ENCODE results near the gene CUEDC2.

The CUEDC2 gene

DNA sequence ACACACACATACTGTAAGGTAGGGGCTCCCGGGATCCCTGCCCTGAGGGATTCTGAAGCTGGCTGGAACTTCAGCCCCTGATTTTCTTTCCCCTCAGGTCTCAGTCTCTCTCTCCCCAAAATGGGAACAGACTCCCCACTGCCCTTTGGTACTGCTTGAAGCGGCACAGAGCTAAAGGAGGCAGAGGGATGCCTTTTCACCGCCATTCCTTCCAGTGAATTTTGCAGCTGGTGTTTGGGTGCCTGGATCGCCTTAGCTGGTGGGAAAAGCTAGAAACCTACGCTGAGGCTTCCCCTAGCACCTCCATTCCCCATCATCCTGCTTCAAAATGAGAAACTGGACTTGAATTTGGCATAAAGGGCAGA lies 2.7 kb upstream of the CUEDC2 start:
- Histone ChIP-seq H3K4me1 (ENCODE audit: control insufficient read depth in 1 of 2, insufficient read depth in 2 of 2, low read length in 2 of 2) (peaks cover 11 to 13% of the 10 kb centered on the region in 2 donors), H3K9me3 (ENCODE audit: control insufficient read depth in 1 of 2, low read length in 2 of 2) (no peaks in the 10 kb centered on the region), H3K27me3 (ENCODE audit: low read depth, low read length) (no peaks in the 10 kb centered on the region), H3K4me3 (ENCODE audit: low read depth in 1 of 2, low read length in 2 of 2) (no peak overlapping the region), H3K36me3 (ENCODE audit: control insufficient read depth in 1 of 2, insufficient read depth in 2 of 2, low read length in 2 of 2) (no peaks in the 10 kb centered on the region), H3K27ac (ENCODE audit: low read length) (peak overlapping the region; percentile 75)

DNA sequence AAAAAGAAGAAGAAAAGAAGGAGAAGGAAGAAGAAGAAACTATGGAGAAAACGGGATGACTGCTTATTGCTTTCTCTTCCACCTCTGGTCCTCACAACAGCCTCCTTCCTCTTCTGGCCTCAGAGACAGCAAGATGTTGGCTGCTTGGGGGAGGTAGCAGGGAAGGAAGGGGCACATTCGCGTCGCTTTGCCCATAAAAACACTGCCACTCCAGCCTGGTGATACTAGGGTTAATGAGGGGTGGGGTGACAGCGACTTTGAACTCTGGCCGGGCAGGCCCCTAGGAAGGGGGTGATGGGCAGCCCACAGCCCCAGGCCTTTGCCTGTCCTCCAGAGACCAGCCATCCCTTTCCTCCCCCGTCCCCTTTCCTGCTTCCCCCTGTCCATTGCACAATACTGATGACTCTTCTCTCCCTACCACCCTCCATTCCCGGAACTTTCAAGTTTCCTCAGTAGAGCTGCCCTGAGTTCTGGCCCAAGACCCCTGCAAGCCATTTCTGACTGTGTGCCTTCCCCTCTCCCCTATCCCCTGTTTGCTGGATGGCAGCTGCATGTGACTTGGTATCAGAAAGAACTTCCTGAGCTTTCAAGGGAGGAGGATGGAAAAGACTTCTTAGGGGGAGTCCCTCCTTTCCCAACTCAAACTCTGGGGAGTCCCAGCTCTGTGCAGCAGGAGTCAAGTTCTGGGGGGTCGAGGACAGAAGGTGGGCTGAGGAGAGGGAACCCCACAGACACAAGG lies 2.2 kb upstream of the CUEDC2 start:
- Histone ChIP-seq H3K27me3 (ENCODE audit: low read depth, low read length) (no peaks in the 10 kb centered on the region), H3K9me3 (ENCODE audit: control insufficient read depth in 1 of 2, low read length in 2 of 2) (no peaks in the 10 kb centered on the region), H3K4me1 (ENCODE audit: control insufficient read depth in 1 of 2, insufficient read depth in 2 of 2, low read length in 2 of 2) (peaks cover 11 to 13% of the 10 kb centered on the region in 2 donors), H3K27ac (ENCODE audit: low read length) (peak overlapping the region; percentile 75), H3K36me3 (ENCODE audit: control insufficient read depth in 1 of 2, insufficient read depth in 2 of 2, low read length in 2 of 2) (no peaks in the 10 kb centered on the region), H3K4me3 (ENCODE audit: low read depth in 1 of 2, low read length in 2 of 2) (no peak overlapping the region)

DNA sequence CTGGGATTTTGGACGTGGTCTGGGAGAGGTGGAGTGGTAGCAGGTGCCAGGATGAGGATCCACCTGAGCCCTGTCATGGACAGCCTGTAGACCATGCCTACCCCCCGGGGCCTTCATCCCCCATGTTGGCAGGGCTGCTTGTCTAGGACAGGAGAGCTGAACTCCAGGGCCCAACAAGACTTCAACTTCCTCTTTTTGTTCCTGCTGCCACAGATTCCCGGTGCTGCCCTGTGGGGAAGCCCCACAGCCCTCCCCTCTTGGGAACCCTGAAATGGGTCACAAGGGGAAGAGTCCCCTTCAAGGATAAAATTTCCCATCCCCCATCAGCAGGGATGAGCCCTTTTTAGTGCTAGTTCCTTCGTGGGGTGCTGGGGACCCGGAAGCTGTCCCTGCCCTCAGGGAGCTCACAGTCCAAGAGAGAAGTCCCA lies 1.3 kb upstream of the CUEDC2 start:
- H3K27ac ChIP-seq (ENCODE audit: low read length), result no peak overlapping the region

DNA sequence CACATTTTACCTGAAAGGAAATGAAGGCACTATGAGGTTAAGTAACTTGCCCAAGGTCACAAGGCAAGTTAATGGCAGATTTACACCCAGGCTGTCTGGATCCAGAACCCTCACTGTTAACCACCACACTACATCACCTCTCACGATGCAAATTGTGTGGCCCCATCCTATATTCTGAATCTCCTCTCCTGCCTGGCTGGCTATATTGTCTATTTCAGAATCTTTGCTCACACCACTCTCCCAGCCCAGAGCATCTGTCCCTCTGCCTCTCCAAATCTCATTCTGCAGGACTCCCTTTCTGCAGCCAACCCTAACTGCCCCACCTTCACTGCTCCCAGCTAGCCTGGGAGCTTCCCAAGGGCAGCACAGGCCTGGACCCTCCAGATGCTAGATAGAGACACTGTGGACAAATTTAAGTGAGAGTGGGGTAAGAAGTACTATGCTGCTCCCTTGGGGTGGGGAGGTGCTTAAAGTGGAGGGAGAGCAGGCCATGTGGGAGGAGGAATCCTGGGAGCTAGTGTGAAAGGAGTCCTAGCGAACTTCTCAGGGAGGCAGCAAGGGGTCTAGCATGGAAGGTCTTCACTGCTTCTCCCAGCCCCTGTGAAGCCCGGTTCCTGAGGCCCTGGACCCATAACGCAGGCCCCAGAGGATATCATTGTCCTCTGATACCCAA lies 786 bp downstream of the CUEDC2 start:
- peak overlapping the region; percentile 79 for H3K27ac ChIP-seq (ENCODE audit: low read length)
- peaks cover 9 to 13% of the 10 kb centered on the region in 2 donors for H3K4me1 ChIP-seq (ENCODE audit: control insufficient read depth in 1 of 2, insufficient read depth in 2 of 2, low read length in 2 of 2)
- H3K36me3 ChIP-seq (ENCODE audit: control insufficient read depth in 1 of 2, insufficient read depth in 2 of 2, low read length in 2 of 2), result no peaks in the 10 kb centered on the region

More for the DNA sequence above, 1.3 kb upstream of the CUEDC2 start:
- Histone ChIP-seq H3K27me3 (ENCODE audit: low read depth, low read length) (no peaks in the 10 kb centered on the region), H3K4me1 (ENCODE audit: control insufficient read depth in 1 of 2, insufficient read depth in 2 of 2, low read length in 2 of 2) (peaks cover 11 to 13% of the 10 kb centered on the region in 2 donors), H3K4me3 (ENCODE audit: low read depth in 1 of 2, low read length in 2 of 2) (no peak overlapping the region), H3K9me3 (ENCODE audit: control insufficient read depth in 1 of 2, low read length in 2 of 2) (no peaks in the 10 kb centered on the region), H3K36me3 (ENCODE audit: control insufficient read depth in 1 of 2, insufficient read depth in 2 of 2, low read length in 2 of 2) (no peaks in the 10 kb centered on the region)

DNA sequence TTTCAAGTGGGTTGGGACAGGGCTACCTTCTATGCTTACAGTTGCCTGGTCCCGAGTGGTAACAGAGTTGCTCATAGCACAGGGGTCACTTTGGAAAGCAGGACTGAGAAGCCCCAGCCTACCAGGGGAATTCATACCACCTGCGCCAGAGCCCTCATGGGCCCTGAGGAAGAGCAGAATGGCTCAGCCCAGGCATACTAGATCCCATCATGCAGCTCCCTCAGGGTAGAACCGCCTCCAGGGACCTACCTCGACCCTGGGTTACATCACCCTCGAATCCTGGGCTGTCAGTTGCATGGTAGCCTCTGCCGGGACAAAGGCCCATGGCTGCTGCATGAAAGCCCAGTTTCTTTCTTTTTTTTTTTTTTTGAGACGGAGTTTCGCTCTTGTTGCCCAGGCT lies 2.9 kb downstream of the CUEDC2 start:
- H3K4me3 ChIP-seq (ENCODE audit: low read depth in 1 of 2, low read length in 2 of 2), result no peak overlapping the region
- H3K27me3 ChIP-seq (ENCODE audit: low read depth, low read length), result no peaks in the 10 kb centered on the region
- H3K27ac ChIP-seq (ENCODE audit: low read length), result no peak overlapping the region
- no peaks in the 10 kb centered on the region for H3K9me3 ChIP-seq (ENCODE audit: control insufficient read depth in 1 of 2, low read length in 2 of 2)
- H3K4me1 ChIP-seq (ENCODE audit: control insufficient read depth in 1 of 2, insufficient read depth in 2 of 2, low read length in 2 of 2), result peaks cover 6 to 13% of the 10 kb centered on the region in 2 donors
- peaks cover 0 to 5% of the 10 kb centered on the region in 2 donors for H3K36me3 ChIP-seq (ENCODE audit: control insufficient read depth in 1 of 2, insufficient read depth in 2 of 2, low read length in 2 of 2)

More for the DNA sequence above, 786 bp downstream of the CUEDC2 start:
- Histone ChIP-seq H3K4me3 (ENCODE audit: low read depth in 1 of 2, low read length in 2 of 2) (peak overlapping the region; percentile 87 to 93), H3K9me3 (ENCODE audit: control insufficient read depth in 1 of 2, low read length in 2 of 2) (no peaks in the 10 kb centered on the region), H3K27me3 (ENCODE audit: low read depth, low read length) (no peaks in the 10 kb centered on the region)

DNA sequence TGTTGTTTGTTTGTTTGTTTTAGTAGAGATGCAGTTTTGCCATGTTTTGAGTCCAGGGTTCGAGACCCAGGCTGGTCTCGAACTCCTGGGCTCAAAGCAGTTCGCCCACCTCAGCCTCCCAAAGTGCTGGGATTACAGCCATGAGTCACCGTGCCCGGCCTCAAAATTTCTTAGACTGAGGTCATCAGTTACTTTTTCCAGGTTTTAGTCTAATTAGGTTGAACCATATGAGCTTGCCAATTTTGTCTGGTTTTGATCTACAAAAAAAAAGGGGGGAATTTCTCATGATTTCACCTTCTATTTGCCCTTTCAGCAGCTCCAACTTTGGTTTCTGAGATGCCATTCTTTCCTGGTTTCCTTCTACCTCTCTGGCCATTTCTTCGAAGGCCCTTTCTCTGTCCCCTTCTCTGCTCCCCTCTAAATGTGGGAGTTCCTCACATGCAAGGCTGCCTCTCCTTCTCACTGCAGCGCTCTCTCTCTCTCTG lies 5.5 kb downstream of the CUEDC2 start:
- Histone ChIP-seq H3K4me1 (ENCODE audit: control insufficient read depth in 1 of 2, insufficient read depth in 2 of 2, low read length in 2 of 2) (peaks cover 10 to 26% of the 10 kb centered on the region in 2 donors), H3K27ac (ENCODE audit: low read length) (no peak overlapping the region), H3K9me3 (ENCODE audit: control insufficient read depth in 1 of 2, low read length in 2 of 2) (no peaks in the 10 kb centered on the region), H3K4me3 (ENCODE audit: low read depth in 1 of 2, low read length in 2 of 2) (no peak overlapping the region), H3K36me3 (ENCODE audit: control insufficient read depth in 1 of 2, insufficient read depth in 2 of 2, low read length in 2 of 2) (peaks cover 10 to 15% of the 10 kb centered on the region in 2 donors), H3K27me3 (ENCODE audit: low read depth, low read length) (no peaks in the 10 kb centered on the region)

DNA sequence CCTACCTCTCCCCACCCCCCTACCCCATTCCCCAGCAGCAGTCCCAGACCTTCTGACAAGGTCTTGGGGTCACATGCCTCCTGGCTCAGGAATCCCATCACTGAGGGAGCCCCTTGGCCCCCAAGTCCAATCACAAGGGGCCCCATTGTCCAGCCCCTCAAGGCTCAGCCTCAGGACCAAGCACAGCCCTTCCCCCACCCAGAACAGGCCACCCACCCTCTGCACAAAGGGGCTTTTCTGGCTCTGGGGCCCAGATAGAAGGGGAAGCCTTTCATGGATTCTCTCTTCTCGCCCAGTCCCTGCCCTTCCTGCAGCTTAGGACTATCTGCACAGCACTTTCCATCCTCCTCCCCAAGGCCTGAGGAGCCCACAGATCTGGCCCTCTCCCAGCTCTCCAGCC lies 6.9 kb downstream of the CUEDC2 start:
- H3K4me3 ChIP-seq (ENCODE audit: low read depth in 1 of 2, low read length in 2 of 2), result no peak overlapping the region
- H3K36me3 ChIP-seq (ENCODE audit: control insufficient read depth in 1 of 2, insufficient read depth in 2 of 2, low read length in 2 of 2), result peaks cover 10 to 15% of the 10 kb centered on the region in 2 donors
- H3K9me3 ChIP-seq (ENCODE audit: control insufficient read depth in 1 of 2, low read length in 2 of 2), result no peaks in the 10 kb centered on the region
- H3K27ac ChIP-seq (ENCODE audit: low read length), result no peak overlapping the region
- H3K4me1 ChIP-seq (ENCODE audit: control insufficient read depth in 1 of 2, insufficient read depth in 2 of 2, low read length in 2 of 2), result peaks cover 4 to 23% of the 10 kb centered on the region in 2 donors
- no peaks in the 10 kb centered on the region for H3K27me3 ChIP-seq (ENCODE audit: low read depth, low read length)

DNA sequence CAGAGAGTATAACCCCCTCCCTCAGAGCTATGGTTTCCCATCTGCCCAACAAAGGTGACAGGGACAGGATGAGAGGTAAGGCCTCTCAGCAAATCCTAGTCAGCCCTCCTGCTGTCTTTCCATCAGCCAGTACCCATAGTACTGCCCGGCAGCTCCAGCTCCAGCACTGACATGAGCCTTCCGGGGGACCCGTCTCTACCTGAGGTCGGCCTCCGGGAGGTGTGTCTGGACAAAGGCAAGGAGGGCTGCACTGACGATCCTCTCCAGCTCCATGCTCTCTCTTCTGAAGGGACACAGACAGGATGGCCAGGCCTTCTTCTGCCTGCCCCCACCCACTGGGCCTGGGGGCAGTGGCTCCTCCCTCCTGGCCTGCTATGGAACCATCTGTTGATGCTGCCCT lies 7.5 kb downstream of the CUEDC2 start:
- H3K36me3 ChIP-seq (ENCODE audit: control insufficient read depth in 1 of 2, insufficient read depth in 2 of 2, low read length in 2 of 2), result peaks cover 10 to 15% of the 10 kb centered on the region in 2 donors
- no peaks in the 10 kb centered on the region for H3K27me3 ChIP-seq (ENCODE audit: low read depth, low read length)
- no peaks in the 10 kb centered on the region for H3K9me3 ChIP-seq (ENCODE audit: control insufficient read depth in 1 of 2, low read length in 2 of 2)
- H3K4me1 ChIP-seq (ENCODE audit: control insufficient read depth in 1 of 2, insufficient read depth in 2 of 2, low read length in 2 of 2), result peaks cover 8 to 28% of the 10 kb centered on the region in 2 donors
- no peak overlapping the region for H3K27ac ChIP-seq (ENCODE audit: low read length)
- no peak overlapping the region for H3K4me3 ChIP-seq (ENCODE audit: low read depth in 1 of 2, low read length in 2 of 2)

DNA sequence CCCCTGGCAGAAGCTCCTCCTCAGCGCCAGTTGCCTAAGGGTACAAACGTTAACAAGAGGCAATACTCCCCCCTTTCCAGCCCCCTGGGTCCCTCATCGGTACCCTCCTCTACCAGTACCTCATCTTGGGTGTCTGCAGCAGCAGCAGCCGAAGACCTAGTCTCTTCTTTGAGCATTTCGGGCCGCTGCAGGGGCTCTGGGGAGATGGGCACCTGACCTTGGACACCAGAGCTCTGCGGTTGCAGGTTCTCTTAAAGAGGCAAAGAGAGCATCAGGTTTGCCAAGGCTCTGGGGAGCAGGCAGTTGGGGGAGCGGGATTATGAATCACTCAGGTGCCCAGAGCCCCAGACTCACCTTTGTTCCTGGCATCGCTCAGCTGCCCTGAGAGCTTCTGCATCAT lies 8.2 kb downstream of the CUEDC2 start:
- Histone ChIP-seq H3K27ac (ENCODE audit: low read length) (no peak overlapping the region), H3K9me3 (ENCODE audit: control insufficient read depth in 1 of 2, low read length in 2 of 2) (no peaks in the 10 kb centered on the region), H3K4me3 (ENCODE audit: low read depth in 1 of 2, low read length in 2 of 2) (no peak overlapping the region), H3K4me1 (ENCODE audit: control insufficient read depth in 1 of 2, insufficient read depth in 2 of 2, low read length in 2 of 2) (peaks cover 11 to 36% of the 10 kb centered on the region in 2 donors), H3K36me3 (ENCODE audit: control insufficient read depth in 1 of 2, insufficient read depth in 2 of 2, low read length in 2 of 2) (peaks cover 10 to 15% of the 10 kb centered on the region in 2 donors), H3K27me3 (ENCODE audit: low read depth, low read length) (no peaks in the 10 kb centered on the region)

DNA sequence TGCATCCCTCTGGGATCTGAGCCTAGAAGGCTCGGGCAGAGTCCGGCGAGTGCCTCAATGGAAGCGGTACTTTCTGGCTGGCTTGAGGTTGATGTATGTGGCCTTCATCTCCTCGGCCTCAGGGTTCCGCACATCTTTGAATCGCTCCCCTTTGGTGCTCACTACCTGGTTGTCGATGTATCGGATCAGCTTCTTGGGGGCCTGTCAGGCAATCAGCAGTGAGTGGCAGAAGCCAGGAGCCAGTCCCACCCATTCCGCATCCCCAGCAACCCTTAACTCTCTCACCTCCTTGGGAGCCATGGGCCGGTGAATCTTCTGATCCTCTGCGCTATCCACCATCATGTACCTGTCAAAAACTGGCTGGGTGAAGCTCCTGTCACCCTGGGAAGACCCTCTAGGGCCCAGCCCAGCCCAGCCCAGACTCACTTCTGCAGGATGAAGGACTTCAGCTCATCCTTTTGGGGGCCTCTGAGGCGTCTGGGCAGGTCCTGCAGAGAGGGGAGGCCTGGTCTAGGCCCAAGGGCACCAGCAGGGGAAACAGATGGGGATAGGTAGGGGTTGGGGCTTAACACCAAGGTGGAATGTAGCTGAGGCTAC lies 8.9 kb downstream of the CUEDC2 start:
- Histone ChIP-seq H3K4me3 (ENCODE audit: low read depth in 1 of 2, low read length in 2 of 2) (peak overlapping the region in 1 of 2 donors; percentile 97), H3K9me3 (ENCODE audit: control insufficient read depth in 1 of 2, low read length in 2 of 2) (no peaks in the 10 kb centered on the region), H3K27me3 (ENCODE audit: low read depth, low read length) (no peaks in the 10 kb centered on the region), H3K27ac (ENCODE audit: low read length) (no peak overlapping the region), H3K36me3 (ENCODE audit: control insufficient read depth in 1 of 2, insufficient read depth in 2 of 2, low read length in 2 of 2) (peaks cover 10 to 15% of the 10 kb centered on the region in 2 donors), H3K4me1 (ENCODE audit: control insufficient read depth in 1 of 2, insufficient read depth in 2 of 2, low read length in 2 of 2) (peaks cover 11 to 39% of the 10 kb centered on the region in 2 donors)

DNA sequence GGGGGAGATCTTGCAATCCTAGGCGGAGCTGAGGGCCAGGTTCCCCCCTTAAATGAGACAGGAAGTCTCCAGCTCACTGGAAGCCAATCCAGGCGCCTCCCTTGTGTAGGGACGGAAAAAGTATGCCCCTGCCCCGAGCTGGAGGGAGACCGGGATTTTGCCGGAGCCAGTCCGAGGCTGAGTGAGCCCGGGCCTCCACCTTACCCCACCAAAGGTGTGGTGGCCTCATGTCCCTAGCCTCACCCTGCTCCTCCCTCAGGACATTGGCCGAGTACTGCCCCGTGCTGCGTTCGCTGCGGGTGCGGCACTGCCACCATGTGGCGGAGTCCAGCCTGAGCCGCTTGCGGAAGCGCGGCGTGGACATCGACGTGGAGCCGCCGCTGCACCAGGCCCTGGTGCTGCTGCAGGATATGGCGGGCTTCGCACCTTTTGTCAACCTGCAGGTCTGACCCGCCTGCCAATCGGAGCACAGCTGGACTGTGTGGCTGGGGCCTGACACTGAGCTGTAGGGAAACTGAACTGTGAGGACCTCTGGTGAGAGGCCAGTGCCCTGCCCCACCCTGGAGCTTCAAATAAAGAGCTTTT lies 9.7 kb downstream of the CUEDC2 start:
- H3K9me3 ChIP-seq (ENCODE audit: control insufficient read depth in 1 of 2, low read length in 2 of 2), result no peaks in the 10 kb centered on the region
- peak overlapping the region; percentile 82 for H3K27ac ChIP-seq (ENCODE audit: low read length)
- H3K27me3 ChIP-seq (ENCODE audit: low read depth, low read length), result peaks cover 8% of the 10 kb centered on the region
- peaks cover 10 to 15% of the 10 kb centered on the region in 2 donors for H3K36me3 ChIP-seq (ENCODE audit: control insufficient read depth in 1 of 2, insufficient read depth in 2 of 2, low read length in 2 of 2)
- peak overlapping the region; percentile 86 to 97 for H3K4me3 ChIP-seq (ENCODE audit: low read depth in 1 of 2, low read length in 2 of 2)
- peaks cover 11 to 39% of the 10 kb centered on the region in 2 donors for H3K4me1 ChIP-seq (ENCODE audit: control insufficient read depth in 1 of 2, insufficient read depth in 2 of 2, low read length in 2 of 2)
